HuH-7.5 (cell line): Measurements from ENCODE around the gene SAMD4B.

Source experiments
- DNase-seq: peaks from one replicate; pipeline ENCODE4 v3.0.0; 2011; ENCODE audit warnings: low spot score

Gene SAMD4B

GRCh38 chr19:39425744-39426143 is 83.5 kb downstream of the SAMD4B start:
- no peak for DNase-seq

- DNase-seq = no peak
These were observed 83.9 kb downstream of the SAMD4B start for GRCh38 chr19:39426170-39426569.

GRCh38 chr19:39427707-39428106 is 85.5 kb downstream of the SAMD4B start:
- DNase-seq = no peak

DNA sequence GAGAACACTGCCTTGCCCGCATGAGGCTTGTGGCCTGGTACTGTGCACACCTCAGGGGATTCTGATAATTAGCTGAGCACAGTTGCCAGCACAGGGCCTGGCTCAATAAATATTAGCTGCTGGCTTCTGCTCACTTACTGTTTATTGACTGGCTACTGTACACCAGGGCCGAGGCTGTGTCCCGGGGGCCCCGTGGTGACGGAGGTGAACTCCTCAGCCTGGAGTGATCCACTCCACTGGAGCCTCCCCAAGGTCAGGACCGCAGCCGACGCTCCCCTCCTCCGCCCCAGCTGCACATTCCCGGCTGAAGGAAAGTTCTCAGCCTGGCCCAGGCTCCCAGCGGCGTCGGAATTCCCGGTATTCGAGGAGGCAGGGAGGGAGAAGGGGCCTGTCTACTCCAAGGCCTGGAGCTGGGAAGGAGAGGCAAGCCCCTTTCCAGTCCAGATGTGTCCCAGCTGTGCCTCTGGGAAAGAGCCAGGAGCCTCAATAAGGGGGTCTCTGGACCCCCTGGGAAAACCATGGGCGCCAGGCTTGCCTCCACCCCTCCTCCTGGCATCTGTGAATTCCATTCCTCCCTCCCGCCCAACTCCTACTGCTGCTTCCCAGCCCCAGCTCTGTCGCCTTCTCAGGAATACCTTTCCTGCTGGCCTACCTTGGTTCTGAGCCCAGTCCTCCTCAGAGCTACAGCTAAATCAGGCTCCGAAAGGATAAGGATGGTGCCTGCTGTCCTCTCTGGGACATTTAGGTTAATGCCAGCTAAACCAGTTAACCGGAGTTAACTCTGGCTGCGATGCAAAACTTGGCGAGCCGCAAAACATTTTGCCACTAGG is 86.3 kb downstream of the SAMD4B start:
- peak; percentile 62 for DNase-seq

DNA sequence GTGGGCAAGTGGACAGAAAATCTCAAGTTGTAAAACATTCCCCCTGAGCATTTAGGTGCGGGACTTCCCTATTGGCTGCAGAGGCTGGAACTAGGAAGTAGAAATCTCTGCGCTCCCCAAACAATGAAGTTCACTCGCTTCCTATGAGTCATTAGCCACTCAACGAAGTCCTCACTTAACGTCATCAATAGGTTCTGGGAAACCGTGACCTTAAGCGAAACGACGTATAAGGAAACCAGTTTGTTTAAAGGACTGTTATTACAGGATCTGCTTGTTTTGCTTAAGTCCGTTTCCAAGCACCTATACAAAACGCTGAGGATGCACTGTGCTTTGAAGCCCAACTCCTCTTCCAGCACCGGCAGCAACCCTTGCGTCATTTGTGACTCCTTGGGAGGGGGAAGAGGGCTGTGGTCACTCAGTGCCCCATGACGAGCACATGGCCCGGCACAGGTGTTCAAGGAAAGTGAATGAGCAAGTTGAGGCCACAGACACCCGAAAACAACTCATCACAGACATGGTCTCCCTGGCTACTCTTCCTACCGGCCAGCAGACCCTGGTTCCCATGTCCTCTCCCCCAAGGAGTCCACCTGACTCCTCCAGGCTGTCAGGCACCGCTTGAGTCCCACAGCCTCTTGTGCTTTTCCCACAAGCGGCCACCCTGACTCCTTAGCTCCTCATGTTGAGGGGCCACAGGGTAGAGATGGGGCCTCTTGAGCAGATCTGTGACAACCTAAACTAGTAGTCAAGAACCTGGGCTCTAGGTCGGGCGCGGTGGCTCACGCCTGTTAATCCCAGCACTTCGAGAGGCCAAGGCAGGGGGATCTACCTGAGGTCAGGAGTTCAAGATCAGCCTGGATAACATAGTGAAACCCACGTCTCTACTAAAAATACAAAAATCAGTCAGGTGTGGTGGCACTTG is 88.7 kb downstream of the SAMD4B start:
- no peak for DNase-seq

DNA sequence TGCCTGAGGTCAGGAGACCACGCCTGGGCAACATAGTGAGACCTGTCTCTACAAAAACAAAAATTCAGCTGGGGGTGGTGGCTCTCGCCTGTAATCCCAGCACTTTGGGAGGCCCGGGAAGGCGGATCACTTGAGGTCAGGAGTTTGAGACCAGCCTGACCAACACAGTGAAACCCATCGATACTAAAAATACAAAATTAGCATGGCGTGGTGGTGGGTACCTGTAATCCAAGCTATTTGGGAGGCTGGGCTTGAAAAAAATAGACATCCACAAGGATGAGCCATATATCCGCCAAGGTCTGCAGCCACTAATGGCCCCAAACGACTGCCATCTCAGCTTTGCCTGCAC is 90.4 kb downstream of the SAMD4B start:
- DNase-seq = no peak

DNA sequence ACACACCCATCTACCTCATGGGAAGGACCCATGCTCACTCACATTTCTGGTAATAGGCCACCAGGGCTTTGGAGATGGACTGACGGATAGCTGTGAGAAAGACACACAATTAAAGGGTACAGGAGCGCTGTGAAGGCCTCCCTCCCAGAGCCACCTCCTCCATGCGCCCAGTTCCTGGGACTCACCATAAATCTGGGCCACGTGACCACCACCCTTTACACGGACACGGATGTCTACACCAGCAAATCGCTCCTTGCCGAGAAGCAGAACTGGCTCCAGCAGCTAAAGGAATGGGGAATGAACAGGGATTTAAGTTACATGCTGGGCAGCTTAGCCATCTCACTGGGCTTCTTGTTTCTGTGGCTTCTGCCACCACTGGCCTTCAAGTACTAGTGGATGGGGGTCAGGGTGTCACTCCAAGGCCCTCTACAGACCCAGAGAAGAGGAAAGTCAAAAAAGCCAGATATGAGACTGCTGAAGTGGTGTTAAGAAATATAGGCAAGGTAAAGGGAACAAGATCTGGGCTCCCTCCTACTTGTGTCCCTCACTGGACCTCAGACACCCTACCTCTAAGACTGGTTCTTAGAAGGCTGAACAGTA is 91.4 kb downstream of the SAMD4B start:
- no peak for DNase-seq

DNA sequence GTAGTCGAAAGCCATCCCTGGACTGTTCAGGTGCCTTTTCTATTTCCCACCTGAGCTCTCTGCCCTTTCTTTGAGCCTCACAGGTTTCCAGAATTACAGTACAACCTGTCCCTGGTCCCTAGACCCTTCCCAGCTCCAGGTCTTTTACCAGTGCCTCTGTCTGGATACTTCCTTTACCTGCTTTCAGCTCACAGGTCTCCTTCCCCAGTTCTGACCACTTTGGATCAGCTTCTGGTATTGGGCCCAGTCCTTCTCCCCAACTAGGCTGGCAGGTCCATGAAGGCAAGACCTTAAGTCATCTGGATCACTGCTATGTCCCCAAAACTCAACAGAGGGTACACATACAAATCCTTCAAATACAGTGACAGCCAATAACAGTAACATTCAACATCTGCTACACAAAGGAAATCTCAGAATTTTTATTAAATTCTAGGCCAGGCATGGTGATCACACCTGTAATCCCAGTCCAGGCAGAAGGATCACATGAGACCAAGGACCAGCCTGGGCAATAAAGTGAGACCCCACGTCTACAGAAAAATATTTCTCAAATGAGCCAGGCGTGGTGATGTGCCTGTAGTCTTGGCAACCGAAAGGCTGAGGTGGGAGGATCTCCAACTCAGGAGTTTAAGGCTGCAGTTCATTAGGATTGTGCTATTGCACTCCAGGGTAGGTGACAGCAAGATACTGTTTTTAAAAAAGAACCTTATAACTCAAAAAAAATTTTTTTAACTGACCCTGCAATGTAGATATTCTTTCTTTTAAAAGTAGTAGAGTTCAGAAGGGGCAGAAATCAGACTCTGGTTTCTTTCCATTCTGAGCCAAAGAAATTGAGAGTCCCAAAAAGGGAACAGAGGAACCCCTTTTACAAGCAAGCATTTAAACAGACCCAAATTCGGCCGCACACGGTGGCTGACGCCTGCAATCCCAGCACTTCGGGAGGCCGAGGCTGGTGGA is 92.2 kb downstream of the SAMD4B start:
- no peak for DNase-seq
